ENCODE results near the gene ENTPD8. TPM values are rescaled to one million over a fixed set of nuclear protein-coding genes. Genes with fewer than 3 reads are reported as not detected.

The ENTPD8 gene
- not detected in 2 replicates for total RNA-seq

GRCh38 chr9:137441289-137441934 is at the start of gene ENTPD8:
TSS of gene ENTPD8 (minus strand) at chr9:137441357. CDS start at chr9:137438285, 3,072 bp downstream.

GRCh38 chr9:137459152-137459600 is 18.0 kb upstream of the ENTPD8 start, which contains the start of gene NSMF:
TSS of gene NSMF (minus strand) at chr9:137459334. CDS start at chr9:137459102, 232 bp downstream.

GRCh38 chr9:137422604-137423513 is 18.3 kb downstream of the ENTPD8 start, which contains the start of the genes EXD3 and NOXA1:
TSS of gene EXD3 (minus strand) at chr9:137423162. CDS start at chr9:137395357, 27,805 bp downstream.
TSS of gene NOXA1 (plus strand) at chr9:137423393. CDS start at chr9:137423530, 137 bp downstream.

Other genes starting within 250 kb of the ENTPD8 start
- gene TPRN, start 240.6 kb downstream of the ENTPD8 start, total RNA-seq = 4.6 and 5.5 TPM in 2 replicates
- gene TMEM203, start 235.7 kb downstream of the ENTPD8 start, total RNA-seq = 30.9 and 34.1 TPM in 2 replicates
- gene NDOR1, start 235.7 kb downstream of the ENTPD8 start, total RNA-seq = 3.6 TPM in 2 replicates
- gene RNF208, start 219.1 kb downstream of the ENTPD8 start, total RNA-seq = 0.32 TPM in 1 of 2 replicates, not detected in the other
- 0.32 TPM in 1 of 2 replicates, not detected in the other for gene CYSRT1, start 216.2 kb downstream of the ENTPD8 start, total RNA-seq
- not detected in 2 replicates for gene RNF224, start 213.9 kb downstream of the ENTPD8 start, total RNA-seq
- not detected in 2 replicates for gene SLC34A3, start 210.5 kb downstream of the ENTPD8 start, total RNA-seq
- gene TUBB4B, start 200.1 kb downstream of the ENTPD8 start, total RNA-seq = 222 and 249 TPM in 2 replicates
- gene STPG3, start 190.1 kb downstream of the ENTPD8 start, total RNA-seq = not detected in 2 replicates
- 61.4 and 67.0 TPM in 2 replicates for gene NELFB, start 186.0 kb downstream of the ENTPD8 start, total RNA-seq
- gene TOR4A, start 163.6 kb downstream of the ENTPD8 start, total RNA-seq = 29.3 and 39.0 TPM in 2 replicates
- 25.1 and 46.1 TPM in 2 replicates for gene NRARP, start 139.1 kb downstream of the ENTPD8 start, total RNA-seq
- 18.8 and 22.0 TPM in 2 replicates for gene EXD3, start 18.2 kb downstream of the ENTPD8 start, total RNA-seq
- gene NOXA1, start 18.0 kb downstream of the ENTPD8 start, total RNA-seq = 0.46 and 0.65 TPM in 2 replicates
- gene NSMF, start 18.0 kb upstream of the ENTPD8 start, total RNA-seq = 17.9 and 19.0 TPM in 2 replicates
- under 0.01 and 0.15 TPM in 2 replicates for gene PNPLA7, start 109.0 kb upstream of the ENTPD8 start, total RNA-seq
- gene MRPL41, start 110.5 kb upstream of the ENTPD8 start, total RNA-seq = 45.3 and 64.6 TPM in 2 replicates
- 19.8 and 27.8 TPM in 2 replicates for gene DPH7, start 137.6 kb upstream of the ENTPD8 start, total RNA-seq
- gene ZMYND19, start 149.2 kb upstream of the ENTPD8 start, total RNA-seq = 25.4 and 25.7 TPM in 2 replicates
- gene ARRDC1, start 164.3 kb upstream of the ENTPD8 start, total RNA-seq = 21.3 and 21.8 TPM in 2 replicates
- 51.8 and 59.8 TPM in 2 replicates for gene EHMT1, start 177.6 kb upstream of the ENTPD8 start, total RNA-seq

All from epithelial cell of umbilical artery (primary cell).